GM18861 (cell line): ENCODE measurements around the gene GREB1.
A peak's percentile ranks its signal among the peaks of the same experiment; 100 is the strongest.

Source experiments
- ATAC-seq: cut with Tn5 transposase; IDR thresholded peaks from one replicate; pipeline ENCODE4 v1.9.1; 2021; ENCODE audit not compliant: unreplicated experiment

GREB1 gene

GRCh38 chr2:11578986-11579774 lies 45.3 kb downstream of the GREB1 start:
- ATAC-seq: no peak

GRCh38 chr2:11579867-11580659 lies 46.2 kb downstream of the GREB1 start:
- no peak for ATAC-seq

- ATAC-seq: no peak
These were observed 46.9 kb downstream of the GREB1 start for GRCh38 chr2:11580697-11581096.

GRCh38 chr2:11581124-11581796 lies 47.4 kb downstream of the GREB1 start:
- no peak for ATAC-seq

- ATAC-seq: no peak
These were observed 48.2 kb downstream of the GREB1 start for GRCh38 chr2:11581797-11582611.

GRCh38 chr2:11582612-11582861 lies 48.7 kb downstream of the GREB1 start:
- no peak for ATAC-seq

- ATAC-seq: no peak
These were observed 49.3 kb downstream of the GREB1 start for GRCh38 chr2:11582862-11583752.

GRCh38 chr2:11583840-11584524 lies 50.1 kb downstream of the GREB1 start:
- ATAC-seq: peak; percentile 79

- ATAC-seq: no peak
These were observed 50.7 kb downstream of the GREB1 start for GRCh38 chr2:11584525-11585056.

- no peak for ATAC-seq
These were observed 51.2 kb downstream of the GREB1 start for GRCh38 chr2:11585071-11585470.

GRCh38 chr2:11588228-11589110 lies 54.6 kb downstream of the GREB1 start:
- no peak for ATAC-seq

- no peak for ATAC-seq
These were observed 55.6 kb downstream of the GREB1 start for GRCh38 chr2:11589316-11589940.

GRCh38 chr2:11590193-11590592 lies 56.3 kb downstream of the GREB1 start:
- ATAC-seq: no peak

GRCh38 chr2:11591091-11591490 lies 57.2 kb downstream of the GREB1 start:
- no peak for ATAC-seq

- no peak for ATAC-seq
These were observed 59.1 kb downstream of the GREB1 start for GRCh38 chr2:11592671-11593574.

GRCh38 chr2:11596801-11597200 lies 63.0 kb downstream of the GREB1 start:
- ATAC-seq: no peak
